Sigmoid colon (tissue), 7 donors: ENCODE data around the gene RPS6KA2. TPM values are rescaled to one million over a fixed set of nuclear protein-coding genes. Genes with fewer than 3 reads are reported as not detected.

Experiments
- DNase-seq: peaks from one replicate; pipeline ENCODE4 v3.0.0-alpha.2; 2019
- H3K27ac ChIP-seq, 4 donors: fragments of 200-600 bp; sonication (generic); one replicate each; pipeline ENCODE4 v1.5.1; 2016 to 2019; ENCODE audit warnings: mild to moderate bottlenecking in 1 of 4
- H3K27me3 ChIP-seq, 3 donors: fragments of 200-600 bp; sonication (generic); one replicate each; pipeline ENCODE4 v1.5.1; 2019; ENCODE audit warnings: mild to moderate bottlenecking in 1 of 3
- H3K36me3 ChIP-seq, 4 donors: fragments of 200-600 bp; sonication (generic); one replicate each; pipeline ENCODE4 v1.5.1; 2016 to 2019
- H3K4me1 ChIP-seq, 4 donors: fragments of 200-600 bp; sonication (generic); one replicate each; pipeline ENCODE4 v1.5.1; 2017 to 2019
- H3K4me3 ChIP-seq, 4 donors: fragments of 200-600 bp; sonication (generic); one replicate each; pipeline ENCODE4 v1.5.1; 2017 to 2019; ENCODE audit warnings: mild to moderate bottlenecking in 2 of 4, moderate library complexity in 1 of 4
- H3K9me3 ChIP-seq, 4 donors: fragments of 200-600 bp in 3 of 4; sonication (generic) in 3 of 4; one replicate each; pipeline versions ENCODE4 v1.5.1 to v1.6.1; 2013 to 2019
- EP300 ChIP-seq, 4 donors: sonication (generic); formaldehyde crosslinking; IDR thresholded peaks; one replicate each; pipeline ENCODE4 v1.6.1; 2017; ENCODE audit warnings: antibody characterized with exemption in 4 of 4
- POLR2A ChIP-seq, 2 donors: fragments of 450-650 bp; IDR thresholded peaks; one replicate each; pipeline ENCODE4 v1.6.1; 2016; ENCODE audit warnings: antibody characterized with exemption in 2 of 2, mild to moderate bottlenecking in 2 of 2, moderate library complexity in 2 of 2
- POLR2AphosphoS5 ChIP-seq, 4 donors: sonication (generic); formaldehyde crosslinking; IDR thresholded peaks; one replicate each; pipeline ENCODE4 v1.6.1; 2017; ENCODE audit warnings: antibody characterized with exemption in 4 of 4
- WGBS, 2 donors: extraction: QIAGEN DNeasy Blood & Tissue Kit; methylation state at CpG; one replicate each; pipeline ENCODE4 v1.1.7; 2013; 5-methylcytosine and 5-hydroxymethylcytosine counted together
- intact Hi-C: fragments of 100-400 bp; cut with DNase I; formaldehyde crosslinking; loops from one replicate; pipeline ENCODE4 v1.15.1; 2023
- polyA plus RNA-seq, 3 donors: library from polyadenylated mRNA; stranded (reverse); fragments of 200-250 nt; gene quantifications; one replicate each; pipeline ENCODE4 v1.2.3, GENCODE V29; 2013
- total RNA-seq, 4 donors: library from RNA; depleted of rRNA; stranded (reverse); fragments of >200 nt; gene quantifications; one replicate each; pipeline ENCODE4 v1.1.0, GENCODE V29; 2016
- TF ChIP-seq, protein P1 (sequence below), 4 experiments: fragments of 450-650 bp in 3 of 4; fragments of 200-600 bp in 1 of 4; IDR thresholded peaks; one replicate each; pipeline ENCODE4 v1.5.1; 2016 to 2019; ENCODE audit warnings: antibody characterized with exemption in 4 of 4, mild to moderate bottlenecking in 3 of 4, moderate library complexity in 2 of 4
- donor health status: healthy with polysubstance abuse.
- donor health status: Bipolar disorder and iron deficiency.
- donor health status: healthy.

Gene RPS6KA2
- total and polyA plus RNA-seq, 7 donors, result 6.5 to 44.7 (median 27.8) TPM

DNA sequence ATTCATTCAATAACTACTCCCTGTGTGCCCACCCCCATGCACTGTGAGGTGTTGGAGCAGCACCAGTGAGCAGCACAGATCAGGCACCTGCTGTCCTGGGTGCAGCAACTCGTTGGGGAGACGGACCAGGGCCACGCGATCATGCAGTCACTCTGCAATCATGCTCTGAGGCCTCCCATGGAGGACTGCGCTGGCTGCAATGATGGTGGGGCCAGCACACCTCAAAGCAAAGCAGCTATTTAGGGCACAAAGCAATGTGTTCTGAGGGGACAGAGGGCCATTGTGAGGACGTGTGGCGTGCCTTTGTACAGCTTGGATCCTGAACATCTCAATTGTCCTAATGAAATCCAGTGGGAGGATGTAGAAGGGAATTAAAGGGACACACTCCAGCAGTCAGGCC, 203.3 kb downstream of the RPS6KA2 start:
- peaks cover 0 to 9% (median 0%) of the 10 kb centered on the region in 4 donors for H3K4me1 ChIP-seq
- H3K27ac ChIP-seq, result no peak overlapping the region
- H3K36me3 ChIP-seq, result peaks cover 0 to 34% (median 8%) of the 10 kb centered on the region in 4 donors
- WGBS, 2 donors, result 88 to 92% methylated on average over 7 of the region's 7 CpGs
- no peaks in the 10 kb centered on the region for H3K27me3 ChIP-seq
- TF ChIP-seq POLR2A (IDR thresholded peaks at IDR 0.05) (no peak), EP300 (IDR thresholded peaks at IDR 0.05) (no peak), POLR2AphosphoS5 (IDR thresholded peaks at IDR 0.05) (no peak)
- TF ChIP-seq, protein P1, sequence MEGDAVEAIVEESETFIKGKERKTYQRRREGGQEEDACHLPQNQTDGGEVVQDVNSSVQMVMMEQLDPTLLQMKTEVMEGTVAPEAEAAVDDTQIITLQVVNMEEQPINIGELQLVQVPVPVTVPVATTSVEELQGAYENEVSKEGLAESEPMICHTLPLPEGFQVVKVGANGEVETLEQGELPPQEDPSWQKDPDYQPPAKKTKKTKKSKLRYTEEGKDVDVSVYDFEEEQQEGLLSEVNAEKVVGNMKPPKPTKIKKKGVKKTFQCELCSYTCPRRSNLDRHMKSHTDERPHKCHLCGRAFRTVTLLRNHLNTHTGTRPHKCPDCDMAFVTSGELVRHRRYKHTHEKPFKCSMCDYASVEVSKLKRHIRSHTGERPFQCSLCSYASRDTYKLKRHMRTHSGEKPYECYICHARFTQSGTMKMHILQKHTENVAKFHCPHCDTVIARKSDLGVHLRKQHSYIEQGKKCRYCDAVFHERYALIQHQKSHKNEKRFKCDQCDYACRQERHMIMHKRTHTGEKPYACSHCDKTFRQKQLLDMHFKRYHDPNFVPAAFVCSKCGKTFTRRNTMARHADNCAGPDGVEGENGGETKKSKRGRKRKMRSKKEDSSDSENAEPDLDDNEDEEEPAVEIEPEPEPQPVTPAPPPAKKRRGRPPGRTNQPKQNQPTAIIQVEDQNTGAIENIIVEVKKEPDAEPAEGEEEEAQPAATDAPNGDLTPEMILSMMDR (IDR thresholded peaks at IDR 0.05), result no peak
- no peak overlapping the region for H3K4me3 ChIP-seq
- DNase-seq, result no peak
- H3K9me3 ChIP-seq, result no peaks in the 10 kb centered on the region
- intact Hi-C loops, result no loop called here

DNA sequence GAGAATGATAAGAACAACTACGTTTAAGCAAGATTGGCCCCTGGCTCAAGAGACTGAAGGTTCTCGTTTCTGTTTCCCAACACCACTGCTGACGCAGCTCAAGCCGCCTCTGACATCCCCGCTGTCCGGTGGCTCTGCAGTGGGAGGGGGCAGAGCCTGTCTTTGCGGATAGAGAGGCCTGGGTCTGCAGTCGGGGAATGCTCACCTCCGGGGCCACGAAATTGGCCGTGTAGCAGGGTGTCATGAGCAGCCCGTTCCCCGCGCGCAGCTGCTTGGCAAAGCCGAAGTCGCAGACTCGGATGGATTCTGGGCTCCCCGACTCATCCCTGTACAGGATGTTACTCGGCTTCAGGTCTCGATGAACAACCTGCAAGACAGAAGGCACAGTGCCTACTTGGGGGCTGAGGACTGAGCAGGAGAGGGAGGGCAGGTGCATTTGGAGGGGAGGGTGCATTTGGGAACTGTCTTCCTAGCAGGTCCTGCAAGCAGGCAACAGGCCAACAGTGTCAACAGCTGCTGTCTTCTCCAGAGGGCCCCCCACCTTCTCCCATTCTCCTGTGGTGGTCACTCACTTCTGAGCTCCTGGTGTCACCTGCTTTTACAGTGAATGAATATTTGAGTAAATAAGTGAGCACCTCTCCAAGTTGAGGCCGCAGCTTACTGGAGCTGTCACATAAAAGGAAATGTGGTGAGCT, 203.9 kb downstream of the RPS6KA2 start:
- no peak for DNase-seq
- Histone ChIP-seq H3K27ac (no peak overlapping the region), H3K27me3 (no peaks in the 10 kb centered on the region), H3K4me1 (peaks cover 0 to 9% (median 0%) of the 10 kb centered on the region in 4 donors), H3K9me3 (no peaks in the 10 kb centered on the region), H3K4me3 (no peak overlapping the region), H3K36me3 (peaks cover 0 to 39% (median 8%) of the 10 kb centered on the region in 4 donors)
- TF ChIP-seq POLR2AphosphoS5 (IDR thresholded peaks at IDR 0.05), result no peak
- no peak for TF ChIP-seq POLR2A (IDR thresholded peaks at IDR 0.05)
- no peak for TF ChIP-seq EP300 (IDR thresholded peaks at IDR 0.05)
- TF ChIP-seq, protein P1 (IDR thresholded peaks at IDR 0.05), result no peak
- 94 to 95% methylated on average over 22 of the region's 22 CpGs for WGBS, 2 donors
- intact Hi-C loops, result no loop called here

DNA sequence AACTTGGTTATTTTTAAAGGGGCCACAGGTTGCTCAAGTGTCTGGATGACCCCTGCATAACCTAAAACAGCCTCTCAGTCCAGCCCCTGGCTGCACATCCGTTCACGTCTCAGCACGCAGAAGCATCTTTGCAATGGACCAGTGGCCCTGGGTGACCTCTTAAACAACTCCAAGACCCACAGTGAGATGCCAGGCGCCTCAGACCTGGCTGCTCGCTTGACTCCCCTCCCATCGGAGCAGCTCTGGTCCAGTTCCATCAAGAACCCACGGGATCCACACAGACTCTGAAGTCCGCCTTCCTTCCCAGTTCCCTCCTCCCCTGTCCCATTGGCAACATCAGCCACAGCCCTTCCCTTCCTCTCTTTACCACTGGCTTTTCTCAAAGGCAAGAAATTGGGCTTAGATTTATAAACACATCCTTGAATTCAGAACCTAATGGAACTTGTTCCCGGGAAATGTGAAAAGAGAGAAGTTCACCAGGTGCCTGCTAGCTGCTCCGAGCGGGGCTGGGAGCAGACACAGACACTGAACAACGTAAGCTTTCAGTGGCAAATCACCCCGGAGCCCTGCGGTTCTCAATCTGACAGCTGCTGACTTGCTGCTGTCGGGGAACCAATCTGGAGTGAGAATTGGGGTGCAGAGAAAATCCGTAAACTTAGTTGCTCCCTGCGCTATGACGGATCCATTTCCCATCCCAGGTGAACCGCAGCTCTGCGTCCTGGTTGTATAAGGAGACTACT, 204.7 kb downstream of the RPS6KA2 start:
- Histone ChIP-seq H3K27ac (no peak overlapping the region), H3K4me3 (no peak overlapping the region), H3K36me3 (peaks cover 0 to 46% (median 8%) of the 10 kb centered on the region in 4 donors), H3K27me3 (no peaks in the 10 kb centered on the region), H3K4me1 (peaks cover 0 to 9% (median 0%) of the 10 kb centered on the region in 4 donors), H3K9me3 (no peaks in the 10 kb centered on the region)
- no peak for DNase-seq
- WGBS, 2 donors, result 91 to 97% methylated on average over 20 of the region's 20 CpGs
- no peak for TF ChIP-seq POLR2AphosphoS5 (IDR thresholded peaks at IDR 0.05)
- TF ChIP-seq, protein P1 (IDR thresholded peaks at IDR 0.05), result no peak
- intact Hi-C loops, result no loop called here

DNA sequence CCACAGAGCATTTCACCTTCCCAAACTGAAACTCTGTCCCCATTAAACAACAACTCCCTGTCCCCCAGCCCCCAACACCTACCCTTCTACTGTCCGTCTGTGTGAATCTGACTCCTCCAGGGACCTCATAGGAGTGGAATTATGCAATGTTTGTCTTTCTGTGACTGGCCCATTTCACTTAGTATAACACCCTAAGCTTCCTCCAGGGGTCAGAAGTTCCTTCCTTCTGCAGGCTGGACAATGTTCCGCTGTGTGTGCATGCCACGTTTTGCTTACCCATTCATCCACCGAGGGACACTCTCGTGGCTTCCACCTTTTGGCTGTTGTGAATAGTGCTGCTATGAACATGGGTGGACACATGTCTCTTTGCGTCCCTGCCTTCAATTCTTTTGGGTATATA, 206.7 kb downstream of the RPS6KA2 start:
- TF ChIP-seq POLR2A (IDR thresholded peaks at IDR 0.05), result no peak
- TF ChIP-seq POLR2AphosphoS5 (IDR thresholded peaks at IDR 0.05), result no peak
- TF ChIP-seq, protein P1 (IDR thresholded peaks at IDR 0.05), result no peak
- no peak for TF ChIP-seq EP300 (IDR thresholded peaks at IDR 0.05)
- intact Hi-C loops, result no loop called here
- Histone ChIP-seq H3K4me3 (no peak overlapping the region), H3K27me3 (no peaks in the 10 kb centered on the region), H3K36me3 (peaks cover 0 to 48% (median 8%) of the 10 kb centered on the region in 4 donors), H3K9me3 (no peaks in the 10 kb centered on the region), H3K4me1 (peaks cover 0 to 9% (median 0%) of the 10 kb centered on the region in 4 donors), H3K27ac (no peak overlapping the region)
- 64 to 74% methylated on average over 6 of the region's 6 CpGs for WGBS, 2 donors
- no peak for DNase-seq
